HG03432 (cell line): ENCODE results near the gene BEX4.
"Not testable (repeated sequence)": the region's sequence is repeated elsewhere in the genome, so short reads cannot be mapped to it uniquely, and the experiment has no call there.

ENCODE experiments used
- ATAC-seq: cut with Tn5 transposase; IDR thresholded peaks from one replicate; pipeline ENCODE4 v1.9.1; 2021; ENCODE audit warnings: mild to moderate bottlenecking, moderate library complexity; ENCODE audit not compliant: unreplicated experiment

The BEX4 gene

GRCh38 chrX:103235608-103236007 is 20.7 kb downstream of the BEX4 start:
- ATAC-seq = not testable (repeated sequence)

GRCh38 chrX:103236296-103236695 is 21.4 kb downstream of the BEX4 start:
- no peak for ATAC-seq

GRCh38 chrX:103240155-103240554 is 25.2 kb downstream of the BEX4 start:
- ATAC-seq = no peak

- ATAC-seq = peak; percentile 66
Observed at GRCh38 chrX:103248553-103248952, 33.6 kb downstream of the BEX4 start.

- ATAC-seq = no peak
Observed at GRCh38 chrX:103249805-103250204, 34.9 kb downstream of the BEX4 start.

GRCh38 chrX:103250977-103251376 is 36.1 kb downstream of the BEX4 start:
- ATAC-seq = no peak

GRCh38 chrX:103253608-103254007 is 38.7 kb downstream of the BEX4 start:
- no peak for ATAC-seq

- peak; percentile 69 for ATAC-seq
Observed at GRCh38 chrX:103254171-103254824, 39.4 kb downstream of the BEX4 start.

- ATAC-seq = peak; percentile 98
Observed at GRCh38 chrX:103254921-103255493, 40.1 kb downstream of the BEX4 start, which contains the start of gene TCEAL8. TCEAL8 (minus strand) TSS chrX:103255155; CDS start chrX:103253979, 1,176 bp downstream.

- ATAC-seq = no peak
Observed at GRCh38 chrX:103256651-103257050, 41.7 kb downstream of the BEX4 start.

- ATAC-seq = no peak
Observed at GRCh38 chrX:103258275-103258674, 43.4 kb downstream of the BEX4 start.
